ENCODE results near the gene POU2F2. TPM values are rescaled to one million over a fixed set of nuclear protein-coding genes. Genes with fewer than 3 reads are reported as not detected.

Gene POU2F2
- total and polyA plus RNA-seq, 9 of the 15 experiments (the other 6 are each of a cell fraction or from before 2014, with no cell fraction given) = 0.03 to 0.68 (median 0.14) TPM

GRCh38 chr19:42168206-42168605 lies 36.0 kb upstream of the POU2F2 start:
- Histone ChIP-seq H3K4me2 (ENCODE audit: insufficient read depth, low read length) (no peak overlapping the region), H3K79me2 (ENCODE audit: control insufficient read depth, insufficient read depth, low read length) (no peaks in the 10 kb centered on the region), H3K4me3 (no peak overlapping the region), H3K9me1 (ENCODE audit: control insufficient read depth, insufficient read depth, low read length) (no peaks in the 10 kb centered on the region), H3K27ac (ENCODE audit: extremely low read depth, low read depth, low read length) (no peak overlapping the region), H3K4me1 (replicated peaks in 1 of 2; ENCODE audit: control insufficient read depth in 2 of 2, insufficient read depth in 2 of 2, low read length in 2 of 2) (no peaks in the 10 kb centered on the region), H3K9ac (ENCODE audit: insufficient read depth in 1 of 2, low read depth in 2 of 2, low read length in 2 of 2) (no peak overlapping the region), H3K9me3 (replicated peaks; ENCODE audit: control insufficient read depth, insufficient read depth, low read depth, low read length) (no peaks in the 10 kb centered on the region), H3K27me3 (ENCODE audit: control insufficient read depth in 2 of 2, insufficient read depth in 2 of 2, low read length in 2 of 2) (peaks cover 25 to 68% of the 10 kb centered on the region in 2 experiments; a peak in 4 of 5 replicates), H4K20me1 (replicated peaks; ENCODE audit: control insufficient read depth, insufficient read depth, low read length) (peaks cover 7% of the 10 kb centered on the region; the same call in 1 of the 2 replicates), H3K36me3 (ENCODE audit: control insufficient read depth, insufficient read depth, low read length) (no peaks in the 10 kb centered on the region), H2AFZ (ENCODE audit: low read depth, low read length) (no peak overlapping the region)
- 0% methylated on average over 3 of the region's 3 CpGs for WGBS (ENCODE audit: insufficient coverage, low coverage, missing lambda C conversion rate)
- POLR2A ChIA-PET = interaction anchor here (1.3 kb wide), 1 partner anchor 9 kb away, joined by 4 read pairs; no protein-coding TSS in a partner anchor
- no TSS peak for BruUV-seq (replicated peaks)
- intact Hi-C loops (cut with micrococcal nuclease) (no loop called here), in situ Hi-C loops (cut with MboI) (no loop called here)
- no peak for ATAC-seq
- no peak for TF ChIP-seq U2AF1 (optimal IDR thresholded peaks at IDR 0.05; ENCODE audit: low read depth, low read length)
- no peak for TF ChIP-seq ESRRA (IDR thresholded peaks at IDR 0.05; ENCODE audit: borderline replicate concordance, low read depth)
- no peak for TF ChIP-seq ZFP30 (CRISPR knock-in tag; IDR thresholded peaks at IDR 0.05; ENCODE audit: borderline replicate concordance)
- TF ChIP-seq ZKSCAN1 (IDR thresholded peaks at IDR 0.05; ENCODE audit: low read depth, low read length) = no peak
- TF ChIP-seq RBBP5 (IDR thresholded peaks at IDR 0.05; ENCODE audit: borderline replicate concordance, insufficient read depth, low read length, poor library complexity, severe bottlenecking) = no peak
- no peak for TF ChIP-seq ZNF354B (CRISPR knock-in tag; IDR thresholded peaks at IDR 0.05)
- TF ChIP-seq PHF20 (IDR thresholded peaks at IDR 0.05; ENCODE audit: partially characterized antibody) = no peak
- no peak for TF ChIP-seq PCBP2 (IDR thresholded peaks at IDR 0.05; ENCODE audit: low read depth, low read length, poor library complexity, severe bottlenecking)
- no peak for TF ChIP-seq ZNF316 (IDR thresholded peaks at IDR 0.05)
- no peak for TF ChIP-seq SREBF1 (IDR thresholded peaks at IDR 0.05; ENCODE audit: borderline replicate concordance, low read depth, low read length)
- TF ChIP-seq GATAD2B (IDR thresholded peaks at IDR 0.05; ENCODE audit: borderline replicate concordance) = no peak
- TF ChIP-seq SIRT6 (IDR thresholded peaks at IDR 0.05; ENCODE audit: low read depth, low read length) = no peak
- TF ChIP-seq ARHGAP35 (IDR thresholded peaks at IDR 0.05; ENCODE audit: partially characterized antibody) = no peak
- no peak for TF ChIP-seq MXI1 (IDR thresholded peaks at IDR 0.05; ENCODE audit: low read depth, low read length)
- TF ChIP-seq MAX (CRISPR knock-in tag; IDR thresholded peaks at IDR 0.05) = no peak
- no peak for TF ChIP-seq ZFP1 (CRISPR knock-in tag; IDR thresholded peaks at IDR 0.05)
- TF ChIP-seq SP2 (IDR thresholded peaks at IDR 0.05; ENCODE audit: extremely low read depth, low read depth, low read length, poor library complexity, severe bottlenecking) = no peak
- TF ChIP-seq NKRF (IDR thresholded peaks at IDR 0.05; ENCODE audit: borderline replicate concordance) = no peak
- CTCF ChIA-PET (ENCODE audit: low intra/inter-chr PET ratio) = no interaction called here
- no peak for FAIRE-seq
- DNase-seq (ENCODE audit: extremely low read depth in 1 of 4, low spot score in 3 of 4) = no peak

Data from K562 (cell line).